T-helper 17 cell (primary cell): ENCODE results near the gene LRFN4. TPM values are rescaled to one million over a fixed set of nuclear protein-coding genes. Genes with fewer than 3 reads are reported as not detected.

Experiments
- ATAC-seq: fragments of 150-1000 bp; cut with Tn5 transposase; 2 replicates; pipeline ENCODE4 v1.10.0; 2021; ENCODE audit warnings: mild to moderate bottlenecking, moderate library complexity
- DNase-seq, 3 donors: peaks; one replicate each; pipeline versions ENCODE4 v3.0.0 to v3.0.0-alpha.2; 2020 to 2021
- H3K9me3 ChIP-seq: one replicate; pipeline ENCODE4 v1.7.0; 2013; ENCODE audit warnings: low read length, mild to moderate bottlenecking; ENCODE audit not compliant: control insufficient read depth, poor library complexity, severe bottlenecking
- H3K27ac Mint-ChIP-seq: one replicate; pipeline ENCODE4 v1.8.0; 2022; ENCODE audit warnings: mild to moderate bottlenecking, moderate library complexity, mixed read lengths
- H3K27me3 Mint-ChIP-seq: one replicate; pipeline ENCODE4 v1.8.0; 2022; ENCODE audit warnings: mixed read lengths
- H3K36me3 Mint-ChIP-seq: one replicate; pipeline ENCODE4 v1.8.0; 2022; ENCODE audit warnings: low read depth, mixed read lengths
- H3K4me1 Mint-ChIP-seq: one replicate; pipeline ENCODE4 v1.8.0; 2022; ENCODE audit warnings: mild to moderate bottlenecking, mixed read lengths
- H3K4me3 Mint-ChIP-seq: one replicate; pipeline ENCODE4 v1.8.0; 2022; ENCODE audit warnings: mild to moderate bottlenecking, moderate library complexity, mixed read lengths
- total RNA-seq, 4 donors: library from RNA in 2 of 4; stranded (reverse) in 2 of 4; gene quantifications; one replicate each; pipeline ENCODE4 v1.2.3 and lab custom pipeline; 2022 to 2026

The LRFN4 gene
- total RNA-seq, 2 donors from 2014 or later = 6.2 to 8.3 TPM

DNA sequence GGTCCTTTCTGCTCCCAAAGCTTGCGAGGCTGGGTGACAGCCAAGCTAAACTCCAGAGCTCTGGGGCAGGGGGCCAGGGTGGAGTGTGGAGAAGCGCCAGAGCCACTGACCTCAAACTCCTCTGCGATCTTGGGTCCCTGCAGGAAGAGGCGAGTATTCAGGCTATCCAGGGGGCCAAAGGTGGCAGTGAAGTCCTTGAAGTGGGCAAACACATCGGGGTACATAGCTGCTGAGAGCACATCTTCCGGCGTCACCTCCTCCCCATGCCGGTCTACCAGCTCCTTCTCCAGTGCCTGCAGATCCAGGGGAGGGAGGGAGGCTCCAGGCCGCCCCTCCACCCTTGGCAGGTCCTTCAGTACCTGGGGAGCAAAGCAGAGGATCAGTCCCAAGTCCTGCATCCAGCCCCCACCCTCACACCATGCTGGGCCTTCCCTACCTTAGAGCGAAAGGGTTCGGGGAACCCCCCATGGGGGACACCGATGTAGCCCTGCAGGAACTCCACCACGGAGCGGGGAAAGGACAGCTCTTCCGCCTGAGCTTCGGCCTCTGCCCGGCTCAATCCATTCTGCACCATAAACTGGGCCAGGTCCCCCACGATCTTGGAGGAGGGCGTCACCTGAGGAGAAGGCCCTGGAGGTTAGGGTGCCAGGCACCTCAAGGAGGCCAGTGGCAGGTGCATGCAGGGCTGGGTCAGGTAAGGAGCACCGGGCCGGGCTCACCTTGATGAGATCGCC, 7.2 kb upstream of the LRFN4 start:
- no peak for ATAC-seq
- peak overlapping the region; percentile 57 for H3K27ac Mint-ChIP-seq
- H3K4me3 Mint-ChIP-seq = no peak overlapping the region

DNA sequence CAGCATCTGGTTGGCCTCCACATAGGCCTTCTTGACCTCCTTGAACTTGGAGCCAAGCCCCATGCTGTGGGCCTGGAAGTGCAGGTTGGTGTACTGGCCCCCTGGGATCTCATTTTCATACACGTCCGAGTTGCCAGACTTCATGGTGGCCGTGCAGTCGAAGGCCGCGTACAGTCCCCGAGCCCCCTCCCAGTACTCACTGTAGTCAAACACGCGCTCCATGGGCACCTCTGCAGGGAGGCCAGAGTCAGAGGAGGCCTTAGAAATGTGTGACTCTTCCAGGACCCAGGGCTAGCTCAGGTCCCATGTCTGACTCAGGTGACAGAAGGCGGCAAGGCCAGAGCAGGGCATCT, 6.7 kb upstream of the LRFN4 start:
- Mint-ChIP-seq H3K27me3 (no peaks in the 10 kb centered on the region), H3K4me1 (peaks cover 11% of the 10 kb centered on the region), H3K4me3 (no peak overlapping the region), H3K27ac (peak overlapping the region; percentile 57), H3K36me3 (no peaks in the 10 kb centered on the region)
- DNase-seq (no peak), ATAC-seq (no peak)
- no peaks in the 10 kb centered on the region for H3K9me3 ChIP-seq

More for the DNA sequence above, 7.2 kb upstream of the LRFN4 start:
- peak in 1 of 3 donors; percentile 5 for DNase-seq
- Mint-ChIP-seq H3K4me1 (peaks cover 16% of the 10 kb centered on the region), H3K27me3 (no peaks in the 10 kb centered on the region), H3K36me3 (no peaks in the 10 kb centered on the region)
- H3K9me3 ChIP-seq = no peaks in the 10 kb centered on the region

GRCh38 chr11:66850588-66851238, 6.2 kb upstream of the LRFN4 start:
- no peaks in the 10 kb centered on the region for H3K9me3 ChIP-seq
- peak overlapping the region; percentile 60 for H3K4me3 Mint-ChIP-seq
- H3K27me3 Mint-ChIP-seq = no peaks in the 10 kb centered on the region
- H3K4me1 Mint-ChIP-seq = peaks cover 9% of the 10 kb centered on the region
- no peak for ATAC-seq
- DNase-seq = no peak
- H3K36me3 Mint-ChIP-seq = no peaks in the 10 kb centered on the region
- H3K27ac Mint-ChIP-seq = peak overlapping the region; percentile 57

GRCh38 chr11:66851239-66851596, 5.6 kb upstream of the LRFN4 start:
- no peaks in the 10 kb centered on the region for H3K27me3 Mint-ChIP-seq
- peaks cover 7% of the 10 kb centered on the region for H3K4me1 Mint-ChIP-seq
- H3K9me3 ChIP-seq = no peaks in the 10 kb centered on the region
- no peaks in the 10 kb centered on the region for H3K36me3 Mint-ChIP-seq
- H3K27ac Mint-ChIP-seq = peak overlapping the region; percentile 45
- no peak for DNase-seq
- ATAC-seq = no peak
- no peak overlapping the region for H3K4me3 Mint-ChIP-seq

- Mint-ChIP-seq H3K36me3 (no peaks in the 10 kb centered on the region), H3K27me3 (no peaks in the 10 kb centered on the region), H3K4me1 (peaks cover 7% of the 10 kb centered on the region), H3K4me3 (peak overlapping the region; percentile 73), H3K27ac (peak overlapping the region; percentile 45)
- no peaks in the 10 kb centered on the region for H3K9me3 ChIP-seq
- ATAC-seq (peak; percentile 29), DNase-seq (no peak)
Measured at GRCh38 chr11:66851698-66852465, 5.0 kb upstream of the LRFN4 start.

DNA sequence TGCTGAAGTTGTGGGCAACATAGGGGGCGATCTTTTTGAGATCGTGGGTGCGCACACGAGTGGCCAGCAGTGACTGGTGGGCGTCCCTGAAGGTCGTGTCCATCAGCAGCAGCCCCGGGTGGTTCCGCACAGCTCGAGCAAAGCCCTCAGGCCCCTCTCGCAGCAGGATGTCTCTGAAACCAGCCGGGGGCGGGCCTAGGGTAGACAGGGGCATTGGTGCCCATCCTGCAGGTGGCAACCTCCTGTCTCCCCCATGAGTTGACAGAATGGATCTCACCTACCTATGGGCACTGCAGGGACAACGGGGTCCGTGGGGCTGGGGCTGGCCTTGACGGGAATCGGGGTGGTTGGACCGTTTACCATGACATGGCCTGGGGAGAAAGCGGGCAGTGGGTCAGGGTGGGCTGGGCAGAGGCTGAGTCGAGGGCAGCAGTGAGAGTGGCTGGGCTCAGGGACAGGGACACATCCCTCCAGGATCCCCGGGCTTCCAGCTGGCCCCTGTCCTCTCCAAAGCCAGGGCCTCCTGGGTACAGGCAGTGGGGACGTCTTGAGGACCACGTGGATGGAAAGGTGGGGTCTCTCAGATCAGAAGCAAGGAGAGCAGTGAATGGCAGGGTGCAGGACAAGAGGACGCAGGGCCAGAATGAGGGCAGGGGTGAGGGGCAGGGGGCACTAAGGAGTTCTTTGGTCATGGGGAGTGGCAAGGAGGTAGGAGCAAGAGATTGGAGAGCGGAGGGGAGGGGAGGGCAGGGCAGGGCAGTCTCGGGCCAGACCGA, 4.2 kb upstream of the LRFN4 start:
- peaks cover 9% of the 10 kb centered on the region for H3K4me1 Mint-ChIP-seq
- no peaks in the 10 kb centered on the region for H3K27me3 Mint-ChIP-seq
- H3K9me3 ChIP-seq = no peaks in the 10 kb centered on the region
- H3K36me3 Mint-ChIP-seq = no peaks in the 10 kb centered on the region
- DNase-seq = no peak
- no peak overlapping the region for H3K27ac Mint-ChIP-seq
- no peak for ATAC-seq
- H3K4me3 Mint-ChIP-seq = no peak overlapping the region

GRCh38 chr11:66853242-66854229, 3.3 kb upstream of the LRFN4 start:
- no peaks in the 10 kb centered on the region for H3K27me3 Mint-ChIP-seq
- DNase-seq (no peak), ATAC-seq (no peak)
- H3K36me3 Mint-ChIP-seq = no peaks in the 10 kb centered on the region
- H3K27ac Mint-ChIP-seq = peak overlapping the region; percentile 73
- no peaks in the 10 kb centered on the region for H3K9me3 ChIP-seq
- peaks cover 9% of the 10 kb centered on the region for H3K4me1 Mint-ChIP-seq
- no peak overlapping the region for H3K4me3 Mint-ChIP-seq

DNA sequence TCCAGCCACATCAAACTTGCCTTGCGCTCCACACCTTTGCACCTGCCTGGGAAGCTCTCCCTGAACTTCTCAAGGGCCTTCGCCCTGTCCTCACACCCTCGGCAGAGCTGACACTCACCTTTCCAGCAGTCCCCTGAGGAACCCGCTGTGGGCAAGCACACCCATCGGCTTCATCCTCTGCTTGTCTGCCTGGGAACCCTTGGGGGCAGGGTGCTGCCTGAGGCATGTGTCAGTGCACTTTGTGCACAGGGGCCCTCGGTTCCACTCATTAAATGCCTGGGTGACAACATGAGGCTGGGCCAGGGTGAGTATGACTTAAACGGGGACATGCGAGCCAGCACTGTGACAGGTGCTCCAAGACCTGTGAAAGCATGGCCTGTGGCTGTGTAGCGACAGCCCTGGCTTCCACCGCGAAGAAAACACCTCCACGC, 2.6 kb upstream of the LRFN4 start:
- Mint-ChIP-seq H3K4me3 (no peak overlapping the region), H3K4me1 (peaks cover 9% of the 10 kb centered on the region), H3K36me3 (no peaks in the 10 kb centered on the region), H3K27me3 (no peaks in the 10 kb centered on the region), H3K27ac (peak overlapping the region; percentile 73)
- DNase-seq = no peak
- ATAC-seq = no peak
- no peaks in the 10 kb centered on the region for H3K9me3 ChIP-seq

DNA sequence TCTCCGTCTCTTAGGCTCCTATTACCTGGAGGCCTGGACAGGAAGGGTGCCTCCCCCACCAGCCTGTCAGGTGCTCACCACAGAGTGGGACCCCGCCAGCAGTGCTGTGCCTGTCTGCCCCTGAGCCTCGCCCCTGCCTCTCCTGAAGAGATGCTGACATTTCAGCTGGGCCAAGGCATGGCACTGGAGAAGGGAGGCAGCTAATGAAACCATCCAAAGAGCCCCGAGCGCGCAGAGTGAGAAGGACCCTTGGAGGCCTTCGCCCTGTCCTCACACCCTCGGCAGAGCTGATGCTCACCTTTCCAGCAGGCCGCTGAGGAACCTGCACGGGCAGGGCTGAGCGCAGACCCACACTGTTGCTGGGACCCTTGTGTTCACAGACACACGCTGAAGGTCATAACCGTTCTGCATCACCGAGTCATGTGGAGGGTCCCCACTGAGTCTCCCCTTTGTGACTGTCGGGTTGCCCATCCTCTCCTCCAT, 2.1 kb upstream of the LRFN4 start:
- Mint-ChIP-seq H3K27ac (no peak overlapping the region), H3K4me3 (peak overlapping the region; percentile 92), H3K27me3 (no peaks in the 10 kb centered on the region), H3K36me3 (no peaks in the 10 kb centered on the region), H3K4me1 (peaks cover 9% of the 10 kb centered on the region)
- no peak for DNase-seq
- no peaks in the 10 kb centered on the region for H3K9me3 ChIP-seq
- ATAC-seq = no peak

DNA sequence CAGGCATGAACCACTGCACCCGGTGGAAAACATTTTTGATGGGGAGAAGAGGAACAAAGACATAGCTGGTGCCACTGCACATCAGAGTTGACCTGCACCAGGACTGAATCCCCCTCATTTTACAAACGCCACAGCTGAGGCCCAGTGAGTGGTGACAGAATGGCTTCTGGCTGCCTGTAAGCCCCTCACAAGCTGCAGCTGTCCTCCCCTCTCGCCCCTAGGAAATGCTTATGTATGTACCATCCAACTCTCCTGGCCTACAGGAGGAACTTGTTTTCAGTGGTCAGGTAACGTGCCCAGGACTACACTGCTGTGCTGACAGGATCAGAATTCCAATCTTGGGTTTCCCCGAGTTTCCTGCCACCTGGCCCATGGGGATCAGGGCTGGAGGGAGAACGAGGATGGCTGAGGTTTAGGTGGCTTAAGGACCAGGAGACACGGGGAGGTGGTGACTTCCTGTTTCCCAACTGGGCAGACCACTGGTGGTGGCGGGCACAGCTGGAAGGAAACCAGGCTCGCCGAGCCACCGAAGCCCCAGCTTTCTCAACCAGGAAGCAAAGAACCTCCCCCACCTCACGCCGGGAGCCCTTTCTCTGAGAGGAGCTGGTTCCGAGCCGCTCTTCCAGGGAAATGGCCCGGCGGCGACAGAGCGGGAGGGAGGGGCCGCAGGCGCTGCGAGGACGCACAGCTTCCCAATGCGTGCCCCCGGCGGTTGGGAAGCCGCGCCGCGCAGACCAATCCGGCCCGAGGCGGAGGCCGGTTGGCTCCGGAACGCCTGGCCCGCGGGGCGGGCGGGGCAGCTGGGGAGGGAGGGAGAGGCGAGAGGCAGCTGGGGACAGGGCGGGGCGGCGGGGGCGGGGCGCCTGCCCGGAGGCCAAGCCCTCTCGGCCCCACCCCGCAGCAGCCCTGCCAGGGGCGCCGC, 1.0 kb upstream of the LRFN4 start:
- Mint-ChIP-seq H3K4me1 (peaks cover 6% of the 10 kb centered on the region), H3K27me3 (no peaks in the 10 kb centered on the region), H3K27ac (peak overlapping the region; percentile 49), H3K36me3 (no peaks in the 10 kb centered on the region), H3K4me3 (peak overlapping the region; percentile 92)
- no peaks in the 10 kb centered on the region for H3K9me3 ChIP-seq
- DNase-seq = peak; percentile 53 to 80 (median 80)
- peak; percentile 80 for ATAC-seq

DNA sequence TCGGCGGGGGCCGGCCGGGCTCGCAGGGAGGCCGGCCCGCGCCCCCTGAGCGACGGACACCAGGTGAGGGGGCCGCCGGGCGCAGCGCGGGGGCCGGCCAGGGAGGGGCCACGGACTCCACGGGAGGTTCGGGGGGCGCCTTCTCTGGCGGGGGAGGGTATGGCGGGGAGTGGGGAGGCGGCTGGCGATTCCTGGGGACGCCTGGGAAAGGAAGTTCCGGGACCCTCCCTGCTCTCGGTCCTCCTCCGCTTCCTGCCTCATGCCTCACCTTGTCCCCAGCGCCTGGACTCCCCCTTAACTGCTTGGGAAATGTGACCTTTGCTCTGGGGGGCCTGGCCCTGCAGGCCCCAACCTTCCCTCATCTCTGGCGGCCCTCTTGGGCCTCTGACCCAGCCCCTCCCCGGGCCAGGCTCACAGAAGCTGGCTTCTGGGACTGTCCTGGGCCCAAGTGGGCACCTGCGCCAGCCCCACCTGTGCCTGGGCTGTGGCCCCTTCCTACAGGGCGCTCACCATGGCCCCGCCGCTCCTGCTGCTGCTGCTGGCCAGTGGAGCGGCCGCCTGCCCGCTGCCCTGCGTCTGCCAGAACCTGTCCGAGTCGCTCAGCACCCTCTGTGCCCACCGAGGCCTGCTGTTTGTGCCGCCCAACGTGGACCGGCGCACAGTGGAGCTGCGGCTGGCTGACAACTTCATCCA, 516 bp downstream of the LRFN4 start:
- DNase-seq (no peak), ATAC-seq (no peak)
- H3K4me1 Mint-ChIP-seq = peaks cover 2% of the 10 kb centered on the region
- peak overlapping the region; percentile 88 for H3K4me3 Mint-ChIP-seq
- no peaks in the 10 kb centered on the region for H3K36me3 Mint-ChIP-seq
- no peaks in the 10 kb centered on the region for H3K27me3 Mint-ChIP-seq
- no peaks in the 10 kb centered on the region for H3K9me3 ChIP-seq
- H3K27ac Mint-ChIP-seq = no peak overlapping the region
